GM21447 (cell line): ENCODE measurements around the gene PIP.
"Not testable (repeated sequence)": the region's sequence is repeated elsewhere in the genome, so short reads cannot be mapped to it uniquely, and the experiment has no call there.

Source experiments
- ATAC-seq: cut with Tn5 transposase; IDR thresholded peaks from one replicate; pipeline ENCODE4 v1.9.1; 2021; ENCODE audit not compliant: unreplicated experiment

PIP gene

GRCh38 chr7:143177374-143178119 is 45.7 kb downstream of the PIP start:
- ATAC-seq = no peak

- ATAC-seq = not testable (repeated sequence)
Observed at GRCh38 chr7:143180771-143181170, 48.9 kb downstream of the PIP start.

DNA sequence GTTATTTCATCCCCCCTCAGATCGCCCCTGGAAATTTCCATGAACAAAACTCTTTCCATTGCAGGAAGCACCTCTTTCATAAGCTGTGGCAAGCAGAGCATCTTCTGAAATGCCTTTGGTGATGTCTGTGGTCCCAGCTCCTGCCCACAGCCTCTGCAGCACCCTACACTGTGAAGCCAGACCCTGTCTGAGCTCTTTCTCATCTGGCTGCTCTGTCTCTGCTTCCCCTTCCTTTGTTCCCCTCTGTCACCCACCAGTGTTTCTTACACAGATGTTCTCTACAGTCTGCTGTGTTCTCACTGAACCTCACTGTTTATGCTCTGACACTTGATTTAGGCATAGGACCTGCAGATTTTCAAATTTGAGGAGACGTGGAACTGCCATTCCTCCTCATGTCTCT is 49.5 kb downstream of the PIP start:
- no peak for ATAC-seq

DNA sequence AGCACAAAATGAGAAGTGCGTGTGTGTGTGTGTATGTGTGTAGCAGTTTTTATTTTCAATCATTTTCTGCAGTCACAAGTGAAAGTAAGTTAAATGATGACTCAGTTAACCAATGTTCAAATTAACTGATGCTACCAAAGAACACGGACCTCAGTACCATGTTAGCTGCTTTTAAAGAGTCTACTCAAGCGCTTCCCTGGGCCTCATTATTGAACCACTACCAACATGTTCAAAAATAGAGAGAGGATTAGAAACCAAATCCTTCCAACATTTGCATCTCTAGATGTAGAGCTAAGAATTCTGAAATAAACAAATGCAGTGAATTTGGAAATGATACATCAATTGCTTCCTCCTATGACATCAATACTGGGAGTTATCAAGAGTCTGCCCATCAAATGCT is 51.1 kb downstream of the PIP start, which contains the start of gene TAS2R39:
Gene TAS2R39, plus strand, starts transcription at position 396 of the 400 bp plus-strand sequence. Its CDS starts 0 bp downstream, at position 396.
- ATAC-seq = no peak

DNA sequence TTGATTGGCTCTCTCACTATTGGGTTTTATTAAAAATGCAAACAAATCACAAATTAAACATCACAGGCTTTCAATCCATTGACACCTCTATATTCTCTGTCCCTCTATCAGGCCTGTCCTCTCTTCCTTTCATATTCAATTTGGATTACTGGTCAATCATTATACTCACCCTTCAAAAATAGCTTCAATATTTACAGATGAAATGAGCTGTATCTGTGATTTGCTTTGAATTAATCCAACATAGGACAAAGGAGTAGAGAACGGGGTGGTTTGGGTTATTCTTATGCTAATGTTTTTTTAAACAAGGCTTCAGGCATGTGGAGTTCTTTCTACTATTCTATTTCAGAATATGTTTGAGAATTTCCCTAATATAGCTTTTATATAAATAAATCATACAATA is 53.7 kb downstream of the PIP start:
- ATAC-seq = no peak

- ATAC-seq = no peak
Observed at GRCh38 chr7:143188994-143189393, 57.1 kb downstream of the PIP start.
